HG03442 (cell line): ENCODE data around the gene MTUS2.

Source experiments
- ATAC-seq: cut with Tn5 transposase; IDR thresholded peaks from one replicate; pipeline ENCODE4 v1.9.1; 2021; ENCODE audit warnings: mild to moderate bottlenecking, moderate library complexity; ENCODE audit not compliant: unreplicated experiment

The MTUS2 gene

DNA sequence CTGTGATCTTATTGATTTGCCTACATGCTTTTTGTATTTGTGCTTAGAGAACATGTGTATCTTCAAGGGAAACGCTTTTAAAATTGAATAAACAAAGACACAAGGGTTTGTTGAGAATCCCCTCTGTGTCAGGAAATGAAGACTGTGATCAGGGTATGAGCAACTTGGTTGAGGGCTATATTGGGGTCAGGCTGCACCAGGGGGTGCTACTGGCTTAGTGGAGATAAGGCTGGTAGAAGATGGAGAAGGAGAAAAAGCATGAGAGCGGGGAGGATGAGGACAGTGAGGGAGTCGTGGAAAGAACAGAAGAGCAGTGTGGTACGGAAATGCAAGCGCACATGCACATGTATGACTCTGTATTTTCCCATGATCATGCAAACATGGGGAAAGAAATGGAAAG is 201.6 kb downstream of the MTUS2 start:
- ATAC-seq = no peak

DNA sequence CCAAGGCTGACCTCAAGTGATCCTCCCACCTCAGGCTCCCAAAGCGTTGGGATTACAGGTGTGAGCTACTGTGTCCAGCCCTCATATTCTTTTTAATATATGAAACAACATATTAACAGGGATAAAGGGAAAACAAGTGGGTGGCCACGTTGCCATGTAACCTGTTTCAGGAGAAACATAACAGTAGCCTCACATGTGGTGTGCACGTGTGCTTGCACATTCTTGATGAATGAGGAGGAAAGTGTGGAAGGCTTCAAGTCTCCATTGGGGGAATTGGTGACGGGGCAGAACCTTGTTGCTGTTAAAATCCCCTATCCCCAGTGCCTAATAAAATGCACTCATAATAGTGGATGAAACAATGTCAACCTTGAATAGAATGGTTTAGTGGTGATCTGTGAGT is 202.3 kb downstream of the MTUS2 start:
- ATAC-seq = no peak

- ATAC-seq = no peak
Measured at GRCh38 chr13:29022968-29023367, 202.8 kb downstream of the MTUS2 start.

GRCh38 chr13:29024783-29025182 is 204.6 kb downstream of the MTUS2 start:
- no peak for ATAC-seq

- ATAC-seq = no peak
Measured at GRCh38 chr13:29028868-29029267, 208.7 kb downstream of the MTUS2 start.

- no peak for ATAC-seq
Measured at GRCh38 chr13:29038700-29039099, 218.6 kb downstream of the MTUS2 start.

DNA sequence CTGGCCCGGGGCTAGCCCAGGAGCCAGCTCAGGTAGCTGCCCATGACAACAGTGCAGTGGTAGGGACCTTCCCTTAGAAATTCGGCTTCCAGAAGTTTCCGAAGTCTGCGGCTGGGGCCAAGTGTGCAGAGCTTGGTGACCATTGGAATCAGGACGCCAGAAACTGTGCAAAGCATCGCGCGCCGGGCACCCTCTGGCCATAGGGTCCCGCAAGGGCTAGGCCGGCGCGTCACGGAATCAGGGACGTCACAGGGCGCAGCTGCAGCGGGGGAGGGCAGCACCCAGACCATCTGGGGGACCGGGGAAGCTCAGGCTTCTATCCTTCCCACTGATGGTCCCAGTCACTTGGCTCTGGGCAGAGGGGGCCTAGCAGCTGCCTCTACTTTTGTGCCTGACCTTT is 219.1 kb downstream of the MTUS2 start:
- no peak for ATAC-seq

DNA sequence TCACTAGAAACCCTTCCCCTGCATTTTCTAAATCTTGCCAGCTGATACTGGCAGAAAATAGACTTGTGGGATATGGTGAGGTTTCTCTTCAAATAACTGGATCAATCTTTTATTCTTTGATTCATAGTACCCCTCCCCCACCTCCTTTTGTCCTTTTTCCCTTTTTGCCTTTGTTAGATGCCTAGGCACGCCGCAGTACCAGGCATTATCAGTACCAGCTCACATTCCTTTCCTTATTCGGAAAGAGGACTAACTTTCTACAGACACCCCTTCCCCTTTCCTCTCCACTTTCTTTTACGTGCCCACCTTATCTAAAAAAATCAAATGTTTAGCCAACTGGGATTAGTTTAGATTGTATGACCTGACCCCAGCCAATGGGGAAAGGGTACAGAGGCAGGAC is 226.4 kb downstream of the MTUS2 start:
- ATAC-seq = no peak

DNA sequence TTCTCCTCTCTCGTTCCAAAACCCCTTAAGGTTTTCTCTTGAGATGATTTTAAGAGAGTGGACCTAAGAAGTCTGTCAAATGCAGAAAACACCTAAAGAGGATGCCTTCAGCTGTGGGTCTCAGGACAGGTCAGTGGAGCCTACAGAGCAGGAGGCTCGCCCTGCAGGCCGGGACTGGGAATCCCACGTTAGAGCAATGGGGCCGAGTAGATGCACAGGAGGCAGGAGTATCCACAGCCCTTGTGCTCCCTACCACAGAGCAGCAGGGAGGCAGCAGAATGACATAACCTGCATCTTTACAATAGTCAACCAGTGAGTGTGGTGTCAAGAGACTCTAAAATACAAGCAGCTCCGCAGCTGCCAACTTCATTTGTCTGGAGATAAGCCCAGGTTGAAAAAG is 229.4 kb downstream of the MTUS2 start:
- no peak for ATAC-seq

- ATAC-seq = no peak
Measured at GRCh38 chr13:29050719-29051118, 230.6 kb downstream of the MTUS2 start.

GRCh38 chr13:29059800-29060199 is 239.7 kb downstream of the MTUS2 start:
- no peak for ATAC-seq

DNA sequence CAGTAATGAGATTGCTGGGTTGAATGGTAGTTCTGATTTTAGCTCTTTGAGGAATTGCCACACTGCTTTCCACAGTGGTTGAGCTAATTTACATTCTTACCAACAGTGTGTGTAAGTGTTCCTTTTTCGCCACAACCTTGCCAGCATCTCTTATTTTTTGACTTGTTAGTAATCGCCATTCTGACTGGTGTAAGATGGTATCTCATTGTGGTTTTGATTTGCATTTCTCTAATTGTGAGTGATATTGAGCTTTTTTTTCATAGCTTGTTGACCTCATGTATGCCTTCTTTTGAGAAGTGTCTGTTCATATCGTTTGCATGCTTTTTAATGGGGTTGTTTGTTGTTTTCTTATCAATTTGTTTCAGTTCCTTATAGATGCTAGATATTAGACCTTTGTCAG is 245.0 kb downstream of the MTUS2 start:
- ATAC-seq = no peak

- no peak for ATAC-seq
Measured at GRCh38 chr13:29067306-29067945, 247.3 kb downstream of the MTUS2 start.

GRCh38 chr13:29073755-29074154 is 253.6 kb downstream of the MTUS2 start:
- no peak for ATAC-seq

GRCh38 chr13:29077051-29077813 is 257.1 kb downstream of the MTUS2 start:
- no peak for ATAC-seq

DNA sequence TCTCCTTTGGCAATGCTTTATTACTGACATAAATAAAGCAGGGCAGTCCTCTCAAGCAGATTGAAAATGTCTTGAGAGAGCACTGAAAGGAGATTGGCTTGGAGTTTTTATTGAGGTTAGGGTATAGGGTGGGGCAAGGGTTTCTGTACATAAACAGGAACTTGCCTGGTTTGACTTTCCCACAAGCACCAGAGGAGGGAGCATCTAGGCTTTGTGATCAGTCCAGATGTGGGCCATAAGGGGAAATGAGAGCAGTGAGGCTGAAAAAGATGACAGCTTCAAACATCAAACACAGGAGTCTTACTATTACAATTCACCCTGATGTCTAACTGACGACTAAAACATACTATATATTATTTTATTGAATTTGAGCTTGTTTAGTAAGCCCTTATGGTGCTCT is 260.9 kb downstream of the MTUS2 start:
- peak; percentile 79 for ATAC-seq

GRCh38 chr13:29081697-29082440 is 261.7 kb downstream of the MTUS2 start:
- ATAC-seq = no peak

DNA sequence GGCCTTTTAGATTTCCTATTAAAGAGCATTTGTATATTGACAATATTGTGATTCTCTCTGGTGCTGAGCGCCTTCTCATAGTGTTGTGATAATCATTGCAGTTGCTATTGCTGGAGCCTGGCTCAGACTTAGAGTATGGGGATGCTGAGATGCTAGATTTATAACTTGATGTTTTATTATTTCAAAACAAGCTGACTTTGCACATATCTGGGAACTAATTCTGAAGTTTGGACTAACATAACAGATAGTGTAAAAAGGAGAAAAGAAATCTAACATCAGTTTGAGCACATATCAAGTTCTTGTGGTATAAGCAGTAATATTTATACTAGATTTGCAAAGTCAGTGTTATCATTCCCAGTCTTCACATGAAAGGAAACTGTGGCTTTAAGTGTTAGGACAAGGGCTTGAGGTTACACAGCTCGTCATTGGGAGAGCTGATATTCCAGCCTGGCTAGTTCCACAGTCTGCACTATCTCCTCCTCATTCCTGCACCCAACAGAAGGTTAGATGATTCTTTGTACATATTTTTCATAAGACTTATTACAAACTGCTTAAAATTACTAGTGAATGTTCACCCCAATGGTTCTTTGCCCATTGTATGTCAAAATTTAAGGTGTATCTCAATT is 279.8 kb downstream of the MTUS2 start:
- no peak for ATAC-seq

GRCh38 chr13:29100758-29101157 is 280.6 kb downstream of the MTUS2 start:
- ATAC-seq = no peak

DNA sequence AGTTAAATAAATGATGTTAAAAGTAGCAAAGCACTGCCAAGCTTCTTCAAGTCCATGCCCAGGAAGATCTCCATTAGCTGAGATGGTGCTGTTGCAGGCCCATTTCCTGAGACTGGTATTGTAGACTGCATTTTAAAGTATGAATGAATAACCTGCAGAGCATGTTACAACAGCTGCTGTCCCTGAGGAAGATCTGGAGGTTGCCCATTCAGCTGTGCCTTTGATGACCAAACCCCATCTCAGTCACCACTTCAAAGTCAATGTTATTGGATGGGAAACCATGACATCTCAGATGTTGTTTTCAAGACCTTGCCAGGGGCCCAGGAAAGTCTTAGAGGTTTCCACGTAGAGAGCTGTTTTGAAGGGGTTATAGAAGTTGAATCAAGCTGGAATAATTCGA is 281.3 kb downstream of the MTUS2 start:
- ATAC-seq = no peak

DNA sequence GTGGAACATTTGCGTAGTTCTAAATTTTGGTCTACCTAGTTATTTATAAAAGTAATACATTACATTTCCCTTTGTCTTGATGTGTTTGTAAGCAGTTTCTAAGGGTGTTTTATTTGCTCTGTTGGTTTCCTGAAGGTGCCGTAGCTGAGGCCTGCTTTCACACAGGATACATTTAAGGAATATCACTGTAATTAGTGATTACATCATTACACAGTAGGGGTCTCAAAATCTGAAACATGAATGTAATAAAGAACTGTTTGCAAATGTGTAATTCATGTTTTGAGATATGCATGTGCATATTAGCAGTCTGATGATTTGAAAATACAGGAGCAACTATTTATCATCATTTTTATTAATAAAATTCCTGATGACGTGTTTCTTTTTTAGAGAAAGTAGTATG is 281.8 kb downstream of the MTUS2 start:
- ATAC-seq = no peak
